ENCODE data around the gene TTLL6. TPM values are rescaled to one million over a fixed set of nuclear protein-coding genes. Genes with fewer than 3 reads are reported as not detected.

TTLL6 gene
- total and polyA plus RNA-seq, 8 donors, result 0.35 to 2.4 (median 1.4) TPM

- Histone ChIP-seq H3K9me3 (no peaks in the 10 kb centered on the region), H3K36me3 (peaks cover 0 to 98% of the 10 kb centered on the region in 2 donors), H3K4me3 (no peak overlapping the region), H3K4me1 (no peaks in the 10 kb centered on the region), H3K27ac (no peak overlapping the region), H3K27me3 (no peaks in the 10 kb centered on the region)
- intact Hi-C loops (cut with DNase I), result no loop called here
- ATAC-seq, result no peak
- DNase-seq, result no peak
- TF ChIP-seq CTCF (IDR thresholded peaks at IDR 0.05), result no peak
These were observed 37.9 kb upstream of the TTLL6 start for GRCh38 chr17:48854774-48855476.

GRCh38 chr17:48850792-48851323, 33.8 kb upstream of the TTLL6 start:
- H3K27ac ChIP-seq, result no peak overlapping the region

DNA sequence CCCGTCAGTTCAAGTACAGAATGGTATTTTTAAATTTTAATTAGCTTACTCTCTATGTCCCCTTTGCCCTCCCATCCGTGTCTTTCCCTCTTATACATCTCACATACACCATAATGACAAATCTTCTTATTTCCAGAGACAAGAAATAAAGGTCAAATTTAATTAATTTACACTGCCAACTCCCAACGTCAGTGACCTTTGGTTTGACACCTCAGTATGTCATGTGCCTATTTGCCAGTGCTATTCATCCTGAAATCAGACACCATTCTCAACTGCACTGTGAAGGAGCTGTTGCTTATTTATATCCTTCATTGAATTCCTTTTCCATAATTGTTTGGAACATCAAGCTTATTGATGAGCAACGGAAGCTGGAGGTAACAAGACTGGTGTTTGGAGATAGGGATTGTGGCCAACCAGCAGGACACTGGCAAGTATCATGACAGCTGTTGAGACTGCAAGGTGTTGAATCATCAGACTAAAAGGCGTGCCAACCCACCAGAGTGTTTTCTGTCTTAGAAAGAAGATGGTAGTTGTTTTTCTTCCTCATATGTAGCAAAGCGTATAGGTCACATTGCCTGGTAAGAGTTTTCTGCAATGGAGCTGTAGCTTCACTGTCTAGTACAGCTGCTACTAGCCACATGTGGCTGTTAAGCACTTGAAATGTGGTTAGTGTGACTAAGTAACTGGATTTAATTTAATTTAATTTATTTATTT, 26.3 kb upstream of the TTLL6 start:
- intact Hi-C loops (cut with DNase I), result no loop called here
- peak overlapping the region; percentile 82 to 90 for H3K27ac ChIP-seq
- H3K36me3 ChIP-seq, result peaks cover 0 to 60% of the 10 kb centered on the region in 2 donors
- no peaks in the 10 kb centered on the region for H3K9me3 ChIP-seq
- no peak for DNase-seq
- no peak overlapping the region for H3K4me3 ChIP-seq
- no peaks in the 10 kb centered on the region for H3K27me3 ChIP-seq
- ATAC-seq, result no peak
- TF ChIP-seq CTCF (IDR thresholded peaks at IDR 0.05), result no peak
- peaks cover 31 to 53% of the 10 kb centered on the region in 2 donors for H3K4me1 ChIP-seq

More at GRCh38 chr17:48850792-48851323, 33.8 kb upstream of the TTLL6 start:
- no peaks in the 10 kb centered on the region for H3K9me3 ChIP-seq
- DNase-seq (no peak), ATAC-seq (no peak)
- H3K4me3 ChIP-seq, result no peak overlapping the region
- intact Hi-C loops (cut with DNase I), result no loop called here
- TF ChIP-seq CTCF (IDR thresholded peaks at IDR 0.05), result no peak
- peaks cover 0 to 98% of the 10 kb centered on the region in 2 donors for H3K36me3 ChIP-seq
- H3K4me1 ChIP-seq, result no peaks in the 10 kb centered on the region
- H3K27me3 ChIP-seq, result no peaks in the 10 kb centered on the region

DNA sequence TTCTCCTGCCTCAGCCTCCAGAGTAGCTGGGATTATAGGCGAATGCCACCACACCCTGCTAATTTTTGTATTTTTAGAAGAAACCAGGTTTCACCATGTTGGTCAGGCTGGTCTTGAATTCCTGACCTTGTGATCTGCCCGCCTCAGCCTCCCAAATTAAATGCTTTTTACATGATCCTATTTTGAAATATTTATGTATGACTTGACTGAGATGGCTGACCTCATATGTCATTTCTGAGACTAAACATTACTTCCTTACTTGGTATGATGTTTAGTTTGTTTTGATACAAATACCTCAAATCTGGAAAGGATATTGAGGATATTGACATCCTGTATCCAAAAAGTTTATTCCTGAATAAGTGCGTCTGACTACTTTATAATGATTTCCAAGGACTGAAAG, 25.7 kb upstream of the TTLL6 start:
- peaks cover 32 to 59% of the 10 kb centered on the region in 2 donors for H3K4me1 ChIP-seq
- H3K27ac ChIP-seq, result peak overlapping the region; percentile 82 to 90
- H3K36me3 ChIP-seq, result peaks cover 0 to 54% of the 10 kb centered on the region in 2 donors
- H3K27me3 ChIP-seq, result no peaks in the 10 kb centered on the region
- no peaks in the 10 kb centered on the region for H3K9me3 ChIP-seq
- no peak overlapping the region for H3K4me3 ChIP-seq
- DNase-seq (no peak), ATAC-seq (no peak)
- intact Hi-C loops (cut with DNase I), result no loop called here
- no peak for TF ChIP-seq CTCF (IDR thresholded peaks at IDR 0.05)

GRCh38 chr17:48841395-48841831, 24.4 kb upstream of the TTLL6 start:
- Histone ChIP-seq H3K36me3 (peaks cover 0 to 41% of the 10 kb centered on the region in 2 donors), H3K27me3 (no peaks in the 10 kb centered on the region), H3K9me3 (no peaks in the 10 kb centered on the region), H3K4me1 (peaks cover 40 to 72% of the 10 kb centered on the region in 2 donors), H3K4me3 (peak overlapping the region in 1 of 2 donors; percentile 13), H3K27ac (peak overlapping the region; percentile 82 to 90)
- intact Hi-C loops (cut with DNase I), result no loop called here
- ATAC-seq (peak; percentile 81), DNase-seq (peak in 2 of 4 donors; percentile 52 to 79)
- TF ChIP-seq CTCF (IDR thresholded peaks at IDR 0.05), result no peak

Measured in left lung (tissue), 10 donors.